ENCODE data around the gene MAX. TPM values are rescaled to one million over a fixed set of nuclear protein-coding genes. Genes with fewer than 3 reads are reported as not detected.

The MAX gene
- total RNA-seq, 1 donor from 2014 or later, result 26.8 TPM

- intact Hi-C loops (cut with DNase I), result no loop called here
Observed at GRCh38 chr14:65142914-65143625, 40.8 kb upstream of the MAX start.

GRCh38 chr14:65142429-65142828, 40.1 kb upstream of the MAX start:
- no peak overlapping the region for H3K4me3 ChIP-seq
- no peaks in the 10 kb centered on the region for H3K4me1 ChIP-seq
- H3K27me3 ChIP-seq, result no peaks in the 10 kb centered on the region
- DNase-seq (ENCODE audit: low spot score in 2 of 2), result no peak
- TF ChIP-seq CTCF (IDR thresholded peaks at IDR 0.05), result no peak
- H3K27ac ChIP-seq, result no peak overlapping the region
- no peaks in the 10 kb centered on the region for H3K36me3 ChIP-seq
- no peaks in the 10 kb centered on the region for H3K9me3 ChIP-seq
- intact Hi-C loops (cut with DNase I), result no loop called here

More at GRCh38 chr14:65142914-65143625, 40.8 kb upstream of the MAX start:
- no peaks in the 10 kb centered on the region for H3K27me3 ChIP-seq
- H3K36me3 ChIP-seq, result no peaks in the 10 kb centered on the region
- TF ChIP-seq CTCF (IDR thresholded peaks at IDR 0.05), result no peak
- no peak overlapping the region for H3K4me3 ChIP-seq
- H3K9me3 ChIP-seq, result no peaks in the 10 kb centered on the region
- no peak for DNase-seq (ENCODE audit: low spot score in 2 of 2)
- no peak overlapping the region for H3K27ac ChIP-seq
- H3K4me1 ChIP-seq, result no peaks in the 10 kb centered on the region

- intact Hi-C loops (cut with DNase I), result no loop called here
- Histone ChIP-seq H3K4me3 (no peak overlapping the region), H3K27me3 (no peaks in the 10 kb centered on the region), H3K9me3 (no peaks in the 10 kb centered on the region), H3K27ac (no peak overlapping the region), H3K36me3 (no peaks in the 10 kb centered on the region), H3K4me1 (no peaks in the 10 kb centered on the region)
- no peak for TF ChIP-seq CTCF (IDR thresholded peaks at IDR 0.05)
- DNase-seq (ENCODE audit: low spot score in 2 of 2), result no peak
Observed at GRCh38 chr14:65141523-65141922, 39.2 kb upstream of the MAX start.

GRCh38 chr14:65137648-65138307, 35.5 kb upstream of the MAX start:
- DNase-seq (ENCODE audit: low spot score in 2 of 2), result no peak
- Histone ChIP-seq H3K4me1 (no peaks in the 10 kb centered on the region), H3K27ac (no peak overlapping the region), H3K9me3 (no peaks in the 10 kb centered on the region), H3K4me3 (no peak overlapping the region), H3K36me3 (no peaks in the 10 kb centered on the region), H3K27me3 (no peaks in the 10 kb centered on the region)
- intact Hi-C loops (cut with DNase I), result no loop called here
- TF ChIP-seq CTCF (IDR thresholded peaks at IDR 0.05), result no peak

GRCh38 chr14:65134651-65135579, 32.6 kb upstream of the MAX start:
- no peaks in the 10 kb centered on the region for H3K36me3 ChIP-seq
- no peak overlapping the region for H3K4me3 ChIP-seq
- H3K27ac ChIP-seq, result no peak overlapping the region
- no peaks in the 10 kb centered on the region for H3K9me3 ChIP-seq
- intact Hi-C loops (cut with DNase I), result no loop called here
- H3K27me3 ChIP-seq, result no peaks in the 10 kb centered on the region
- DNase-seq (ENCODE audit: low spot score in 2 of 2), result no peak
- no peaks in the 10 kb centered on the region for H3K4me1 ChIP-seq
- no peak for TF ChIP-seq CTCF (IDR thresholded peaks at IDR 0.05)
